T47D (cell line): Measurements from ENCODE around the gene APOA5.

Source experiments
- DNase-seq, 2 experiments: peaks; one replicate each; pipeline versions ENCODE4 v3.0.0 to v3.0.0-alpha.2; 2011 to 2012; ENCODE audit warnings: low read depth in 1 of 2, low spot score in 1 of 2
- JUND ChIP-seq: IDR thresholded peaks from 2 replicates; pipeline ENCODE4 v1.6.1; 2012; ENCODE audit warnings: low read depth
- in situ Hi-C: cut with HindIII; loops from 2 replicates; pipeline ENCODE4 v1.10.0; 2016; ENCODE audit warnings: low sequenced_read_pairs, low pct_unique_long_range_greater_than_20kb

APOA5 gene

DNA sequence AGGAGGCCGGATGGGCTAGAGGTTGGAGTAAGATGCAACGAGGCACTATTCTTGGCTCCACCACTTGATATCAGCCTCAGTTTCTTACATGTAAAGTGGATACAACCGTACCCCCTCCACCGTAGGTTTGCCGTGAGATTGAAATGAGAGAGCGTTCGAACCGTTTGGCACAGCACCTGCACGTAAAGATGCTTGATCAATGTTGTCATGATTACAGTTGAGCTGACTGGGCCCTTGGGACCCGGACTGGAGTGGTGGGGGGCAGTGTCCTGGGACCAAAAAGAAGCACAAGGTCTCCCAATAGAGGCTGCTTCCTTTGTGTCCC, 41.8 kb upstream of the APOA5 start:
- TF ChIP-seq JUND, result no peak
- DNase-seq, result no peak
- in situ Hi-C loops, result no loop called here

DNA sequence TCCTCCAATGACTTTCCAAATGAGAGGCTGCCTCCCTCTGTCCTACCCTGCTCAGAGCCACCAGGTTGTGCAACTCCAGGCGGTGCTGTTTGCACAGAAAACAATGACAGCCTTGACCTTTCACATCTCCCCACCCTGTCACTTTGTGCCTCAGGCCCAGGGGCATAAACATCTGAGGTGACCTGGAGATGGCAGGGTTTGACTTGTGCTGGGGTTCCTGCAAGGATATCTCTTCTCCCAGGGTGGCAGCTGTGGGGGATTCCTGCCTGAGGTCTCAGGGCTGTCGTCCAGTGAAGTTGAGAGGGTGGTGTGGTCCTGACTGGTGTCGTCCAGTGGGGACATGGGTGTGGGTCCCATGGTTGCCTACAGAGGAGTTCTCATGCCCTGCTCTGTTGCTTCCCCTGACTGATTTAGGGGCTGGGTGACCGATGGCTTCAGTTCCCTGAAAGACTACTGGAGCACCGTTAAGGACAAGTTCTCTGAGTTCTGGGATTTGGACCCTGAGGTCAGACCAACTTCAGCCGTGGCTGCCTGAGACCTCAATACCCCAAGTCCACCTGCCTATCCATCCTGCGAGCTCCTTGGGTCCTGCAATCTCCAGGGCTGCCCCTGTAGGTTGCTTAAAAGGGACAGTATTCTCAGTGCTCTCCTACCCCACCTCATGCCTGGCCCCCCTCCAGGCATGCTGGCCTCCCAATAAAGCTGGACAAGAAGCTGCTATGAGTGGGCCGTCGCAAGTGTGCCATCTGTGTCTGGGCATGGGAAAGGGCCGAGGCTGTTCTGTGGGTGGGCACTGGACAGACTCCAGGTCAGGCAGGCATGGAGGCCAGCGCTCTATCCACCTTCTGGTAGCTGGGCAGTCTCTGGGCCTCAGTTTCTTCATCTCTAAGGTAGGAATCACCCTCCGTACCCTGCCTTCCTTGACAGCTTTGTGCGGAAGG, 40.9 kb upstream of the APOA5 start:
- TF ChIP-seq JUND, result no peak
- DNase-seq, result peak in 1 of 2 experiments; percentile 44
- in situ Hi-C loops, result no loop called here

DNA sequence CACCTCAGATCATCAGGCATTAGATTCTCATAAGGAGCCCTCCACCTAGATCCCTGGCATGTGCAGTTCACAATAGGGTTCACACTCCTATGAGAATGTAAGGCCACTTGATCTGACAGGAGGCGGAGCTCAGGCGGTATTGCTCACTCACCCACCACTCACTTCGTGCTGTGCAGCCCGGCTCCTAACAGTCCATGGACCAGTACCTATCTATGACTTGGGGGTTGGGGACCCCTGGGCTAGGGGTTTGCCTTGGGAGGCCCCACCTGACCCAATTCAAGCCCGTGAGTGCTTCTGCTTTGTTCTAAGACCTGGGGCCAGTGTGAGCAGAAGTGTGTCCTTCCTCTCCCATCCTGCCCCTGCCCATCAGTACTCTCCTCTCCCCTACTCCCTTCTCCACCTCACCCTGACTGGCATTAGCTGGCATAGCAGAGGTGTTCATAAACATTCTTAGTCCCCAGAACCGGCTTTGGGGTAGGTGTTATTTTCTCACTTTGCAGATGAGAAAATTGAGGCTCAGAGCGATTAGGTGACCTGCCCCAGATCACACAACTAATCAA, 40.2 kb upstream of the APOA5 start:
- in situ Hi-C loops, result no loop called here
- DNase-seq, result no peak
- TF ChIP-seq JUND, result no peak

DNA sequence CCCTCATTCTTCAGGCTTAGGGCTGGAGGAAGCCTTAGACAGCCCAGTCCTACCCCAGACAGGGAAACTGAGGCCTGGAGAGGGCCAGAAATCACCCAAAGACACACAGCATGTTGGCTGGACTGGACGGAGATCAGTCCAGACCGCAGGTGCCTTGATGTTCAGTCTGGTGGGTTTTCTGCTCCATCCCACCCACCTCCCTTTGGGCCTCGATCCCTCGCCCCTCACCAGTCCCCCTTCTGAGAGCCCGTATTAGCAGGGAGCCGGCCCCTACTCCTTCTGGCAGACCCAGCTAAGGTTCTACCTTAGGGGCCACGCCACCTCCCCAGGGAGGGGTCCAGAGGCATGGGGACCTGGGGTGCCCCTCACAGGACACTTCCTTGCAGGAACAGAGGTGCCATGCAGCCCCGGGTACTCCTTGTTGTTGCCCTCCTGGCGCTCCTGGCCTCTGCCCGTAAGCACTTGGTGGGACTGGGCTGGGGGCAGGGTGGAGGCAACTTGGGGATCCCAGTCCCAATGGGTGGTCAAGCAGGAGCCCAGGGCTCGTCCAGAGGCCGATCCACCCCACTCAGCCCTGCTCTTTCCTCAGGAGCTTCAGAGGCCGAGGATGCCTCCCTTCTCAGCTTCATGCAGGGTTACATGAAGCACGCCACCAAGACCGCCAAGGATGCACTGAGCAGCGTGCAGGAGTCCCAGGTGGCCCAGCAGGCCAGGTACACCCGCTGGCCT, 38.7 kb upstream of the APOA5 start:
- TF ChIP-seq JUND, result no peak
- no peak for DNase-seq
- in situ Hi-C loops, result no loop called here

DNA sequence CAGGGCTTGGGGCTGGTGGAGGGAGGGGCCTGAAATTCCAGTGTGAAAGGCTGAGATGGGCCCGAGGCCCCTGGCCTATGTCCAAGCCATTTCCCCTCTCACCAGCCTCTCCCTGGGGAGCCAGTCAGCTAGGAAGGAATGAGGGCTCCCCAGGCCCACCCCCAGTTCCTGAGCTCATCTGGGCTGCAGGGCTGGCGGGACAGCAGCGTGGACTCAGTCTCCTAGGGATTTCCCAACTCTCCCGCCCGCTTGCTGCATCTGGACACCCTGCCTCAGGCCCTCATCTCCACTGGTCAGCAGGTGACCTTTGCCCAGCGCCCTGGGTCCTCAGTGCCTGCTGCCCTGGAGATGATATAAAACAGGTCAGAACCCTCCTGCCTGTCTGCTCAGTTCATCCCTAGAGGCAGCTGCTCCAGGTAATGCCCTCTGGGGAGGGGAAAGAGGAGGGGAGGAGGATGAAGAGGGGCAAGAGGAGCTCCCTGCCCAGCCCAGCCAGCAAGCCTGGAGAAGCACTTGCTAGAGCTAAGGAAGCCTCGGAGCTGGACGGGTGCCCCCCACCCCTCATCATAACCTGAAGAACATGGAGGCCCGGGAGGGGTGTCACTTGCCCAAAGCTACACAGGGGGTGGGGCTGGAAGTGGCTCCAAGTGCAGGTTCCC, 38.0 kb upstream of the APOA5 start, which contains the start of gene APOC3:
APOC3 (plus strand) TSS at position 383 of the 659 bp plus-strand sequence. CDS start 676 bp downstream, outside the sequence.
- in situ Hi-C loops, result no loop called here
- DNase-seq, result no peak
- no peak for TF ChIP-seq JUND

DNA sequence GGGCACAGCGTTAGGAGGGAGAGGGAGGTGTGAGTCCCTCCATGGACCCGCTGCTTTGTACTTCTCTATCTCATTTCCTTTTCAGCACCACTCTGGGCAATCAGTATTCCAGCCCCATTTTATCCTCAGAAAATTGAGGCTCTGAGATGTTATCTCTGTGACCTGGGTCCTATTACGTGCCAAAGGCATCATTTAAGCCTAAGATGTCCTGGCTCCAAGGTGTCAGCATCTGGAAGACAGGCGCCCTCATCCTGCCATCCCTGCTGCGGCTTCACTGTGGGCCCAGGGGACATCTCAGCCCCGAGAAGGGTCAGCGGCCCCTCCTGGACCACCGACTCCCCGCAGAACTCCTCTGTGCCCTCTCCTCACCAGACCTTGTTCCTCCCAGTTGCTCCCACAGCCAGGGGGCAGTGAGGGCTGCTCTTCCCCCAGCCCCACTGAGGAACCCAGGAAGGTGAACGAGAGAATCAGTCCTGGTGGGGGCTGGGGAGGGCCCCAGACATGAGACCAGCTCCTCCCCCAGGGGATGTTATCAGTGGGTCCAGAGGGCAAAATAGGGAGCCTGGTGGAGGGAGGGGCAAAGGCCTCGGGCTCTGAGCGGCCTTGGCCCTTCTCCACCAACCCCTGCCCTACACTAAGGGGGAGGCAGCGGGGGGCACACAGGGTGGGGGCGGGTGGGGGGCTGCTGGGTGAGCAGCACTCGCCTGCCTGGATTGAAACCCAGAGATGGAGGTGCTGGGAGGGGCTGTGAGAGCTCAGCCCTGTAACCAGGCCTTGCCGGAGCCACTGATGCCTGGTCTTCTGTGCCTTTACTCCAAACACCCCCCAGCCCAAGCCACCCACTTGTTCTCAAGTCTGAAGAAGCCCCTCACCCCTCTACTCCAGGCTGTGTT, 37.2 kb upstream of the APOA5 start:
- no peak for DNase-seq
- TF ChIP-seq JUND, result no peak
- in situ Hi-C loops, result no loop called here

DNA sequence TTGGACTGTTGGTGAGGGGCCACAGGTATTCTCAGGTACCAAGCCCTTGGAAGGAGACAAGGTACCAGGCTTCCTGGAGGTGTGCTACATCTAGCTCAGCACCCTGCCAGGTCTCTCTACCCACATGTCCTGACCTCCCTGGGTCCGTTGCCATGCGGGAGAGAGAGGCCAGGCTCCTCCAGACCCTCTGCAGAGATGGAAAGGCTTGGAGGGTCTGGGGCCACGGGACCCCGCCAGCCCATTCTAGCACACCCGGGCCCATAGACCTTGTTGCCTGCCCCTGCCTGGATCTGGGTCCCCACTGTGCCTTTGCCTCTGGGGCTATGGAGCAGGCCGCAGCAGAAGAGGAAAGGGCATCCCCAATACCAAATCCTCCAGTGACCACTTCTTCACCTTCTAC, 35.8 kb upstream of the APOA5 start:
- no peak for DNase-seq
- no peak for TF ChIP-seq JUND
- in situ Hi-C loops, result no loop called here

DNA sequence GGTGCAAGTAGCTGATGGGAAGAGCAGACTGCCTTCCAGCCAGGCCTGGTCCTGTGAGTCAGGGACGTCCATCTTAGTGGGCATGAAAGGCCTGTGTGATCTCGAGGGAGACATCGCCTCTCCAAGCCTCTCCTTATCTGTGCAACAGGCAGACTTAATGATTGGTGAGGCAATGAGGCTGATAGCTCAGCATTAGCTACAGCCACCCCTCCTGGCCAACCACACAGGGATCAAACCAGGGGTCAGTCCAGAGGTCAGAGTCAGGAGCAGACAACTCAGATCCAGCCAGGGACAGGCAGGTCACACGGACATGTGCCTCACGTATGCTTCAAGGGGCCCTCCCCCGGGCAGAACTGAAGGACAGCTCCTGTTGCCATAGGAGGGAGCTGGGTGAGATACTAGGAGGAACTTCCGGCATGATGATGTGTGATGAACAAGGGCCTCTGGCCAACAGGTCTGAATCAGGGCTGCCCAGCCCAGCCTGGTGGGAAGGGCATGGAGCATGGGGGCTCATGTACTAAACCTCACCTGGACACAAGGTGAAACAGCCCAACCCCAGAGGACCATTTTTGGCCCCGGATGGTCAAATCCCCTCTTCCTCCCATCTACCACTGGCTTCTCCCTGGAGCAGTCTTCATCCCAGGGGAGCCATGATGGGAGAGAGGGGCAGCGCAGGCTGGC, 35.2 kb upstream of the APOA5 start:
- no peak for TF ChIP-seq JUND
- no peak for DNase-seq
- in situ Hi-C loops, result no loop called here

DNA sequence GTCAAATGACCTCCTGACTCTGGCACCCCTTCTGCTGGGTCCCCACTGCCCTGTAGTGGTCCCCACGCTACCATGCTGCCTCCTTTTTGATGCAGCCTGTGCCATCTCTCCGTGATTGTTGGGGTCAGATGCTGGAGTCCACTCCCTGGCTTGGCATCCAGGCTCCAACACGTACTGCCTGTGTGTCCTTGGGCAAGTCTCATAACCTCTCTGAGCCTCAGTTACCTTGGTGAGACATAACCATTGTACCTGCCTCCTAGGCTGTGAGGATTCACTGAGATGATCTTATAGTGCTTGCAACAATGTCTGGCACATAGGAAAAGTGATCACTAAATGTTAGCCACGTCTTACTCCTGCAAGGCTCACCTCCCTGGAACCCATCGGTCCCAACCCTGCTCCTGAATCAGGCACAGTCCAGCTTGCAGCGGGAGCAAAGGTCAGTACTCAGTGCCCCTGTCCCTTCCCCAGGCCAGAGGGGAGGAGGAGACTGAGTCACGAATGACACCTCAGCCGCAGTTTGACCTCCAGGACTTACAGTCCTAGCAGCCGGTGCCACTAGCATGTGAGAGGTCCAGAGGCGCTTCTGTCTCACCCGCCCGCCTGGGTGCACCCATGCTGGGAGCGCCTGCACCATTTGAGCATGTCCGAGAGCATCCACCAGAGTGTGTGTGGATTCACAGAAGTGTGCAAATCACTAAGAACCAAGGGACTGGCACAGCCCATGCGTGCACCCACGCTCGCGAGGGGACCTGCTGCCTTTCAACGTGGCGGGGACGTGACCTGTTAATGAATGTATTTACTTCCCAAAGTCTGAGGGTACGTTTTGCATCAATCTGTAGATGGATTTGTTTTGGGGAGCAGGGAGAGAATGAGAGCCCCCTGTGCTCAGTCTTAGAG, 34.4 kb upstream of the APOA5 start:
- in situ Hi-C loops, result no loop called here
- no peak for TF ChIP-seq JUND
- no peak for DNase-seq

DNA sequence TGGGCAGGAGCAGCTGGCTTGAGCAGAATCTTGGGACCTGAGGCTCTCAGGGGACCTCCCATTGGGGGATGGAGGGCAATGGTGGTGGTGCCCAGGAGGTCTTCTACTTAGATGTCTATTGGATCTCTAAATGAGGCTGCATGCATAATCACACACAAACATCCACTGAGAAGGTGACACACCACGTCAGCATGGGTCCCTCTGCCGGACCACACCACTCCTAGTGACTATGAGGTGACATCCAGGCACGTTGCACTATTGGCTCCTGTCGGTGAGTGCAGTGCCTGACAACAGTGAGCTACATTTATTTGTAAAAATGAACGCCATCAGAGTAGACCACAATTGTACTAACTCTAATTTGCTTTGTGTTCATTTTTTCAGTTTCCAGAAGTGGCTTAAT, 33.8 kb upstream of the APOA5 start:
- TF ChIP-seq JUND, result no peak

More for the DNA sequence above, 33.8 kb upstream of the APOA5 start:
- no peak for DNase-seq
- in situ Hi-C loops, result no loop called here
